ENCODE measurements around the gene LYST.

DNA sequence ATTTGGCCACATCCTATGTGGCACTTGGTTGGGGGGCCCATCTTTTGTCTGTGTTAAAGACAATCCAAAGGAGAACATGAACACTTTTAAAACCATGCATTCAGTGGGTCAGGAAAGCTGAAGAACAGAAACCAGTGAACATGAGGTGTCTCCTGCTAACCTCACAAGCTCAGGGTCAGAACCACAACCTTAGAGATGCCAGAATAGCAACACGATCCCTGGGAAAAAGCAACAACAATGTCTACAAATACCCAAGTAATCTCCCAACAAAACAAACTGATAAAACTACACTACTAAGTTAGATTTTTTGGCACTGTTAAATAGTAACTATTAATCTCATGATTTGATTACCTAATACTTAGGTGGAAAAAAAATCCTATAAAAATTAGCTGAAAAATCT is 183.1 kb downstream of the LYST start:
- TF ChIP-seq, protein P1, sequence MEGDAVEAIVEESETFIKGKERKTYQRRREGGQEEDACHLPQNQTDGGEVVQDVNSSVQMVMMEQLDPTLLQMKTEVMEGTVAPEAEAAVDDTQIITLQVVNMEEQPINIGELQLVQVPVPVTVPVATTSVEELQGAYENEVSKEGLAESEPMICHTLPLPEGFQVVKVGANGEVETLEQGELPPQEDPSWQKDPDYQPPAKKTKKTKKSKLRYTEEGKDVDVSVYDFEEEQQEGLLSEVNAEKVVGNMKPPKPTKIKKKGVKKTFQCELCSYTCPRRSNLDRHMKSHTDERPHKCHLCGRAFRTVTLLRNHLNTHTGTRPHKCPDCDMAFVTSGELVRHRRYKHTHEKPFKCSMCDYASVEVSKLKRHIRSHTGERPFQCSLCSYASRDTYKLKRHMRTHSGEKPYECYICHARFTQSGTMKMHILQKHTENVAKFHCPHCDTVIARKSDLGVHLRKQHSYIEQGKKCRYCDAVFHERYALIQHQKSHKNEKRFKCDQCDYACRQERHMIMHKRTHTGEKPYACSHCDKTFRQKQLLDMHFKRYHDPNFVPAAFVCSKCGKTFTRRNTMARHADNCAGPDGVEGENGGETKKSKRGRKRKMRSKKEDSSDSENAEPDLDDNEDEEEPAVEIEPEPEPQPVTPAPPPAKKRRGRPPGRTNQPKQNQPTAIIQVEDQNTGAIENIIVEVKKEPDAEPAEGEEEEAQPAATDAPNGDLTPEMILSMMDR (IDR thresholded peaks at IDR 0.05), result no peak
- no peak for TF ChIP-seq POLR2AphosphoS5 (IDR thresholded peaks at IDR 0.05)
- no peak for TF ChIP-seq POLR2A (IDR thresholded peaks at IDR 0.05)
